NCI-H1694 (cell line): ENCODE results near the gene TIMM17B.

ENCODE experiments used
- DNase-seq: peaks from one replicate; lab custom pipeline; 2025; lab: John Stamatoyannopoulos, UW

The TIMM17B gene

DNA sequence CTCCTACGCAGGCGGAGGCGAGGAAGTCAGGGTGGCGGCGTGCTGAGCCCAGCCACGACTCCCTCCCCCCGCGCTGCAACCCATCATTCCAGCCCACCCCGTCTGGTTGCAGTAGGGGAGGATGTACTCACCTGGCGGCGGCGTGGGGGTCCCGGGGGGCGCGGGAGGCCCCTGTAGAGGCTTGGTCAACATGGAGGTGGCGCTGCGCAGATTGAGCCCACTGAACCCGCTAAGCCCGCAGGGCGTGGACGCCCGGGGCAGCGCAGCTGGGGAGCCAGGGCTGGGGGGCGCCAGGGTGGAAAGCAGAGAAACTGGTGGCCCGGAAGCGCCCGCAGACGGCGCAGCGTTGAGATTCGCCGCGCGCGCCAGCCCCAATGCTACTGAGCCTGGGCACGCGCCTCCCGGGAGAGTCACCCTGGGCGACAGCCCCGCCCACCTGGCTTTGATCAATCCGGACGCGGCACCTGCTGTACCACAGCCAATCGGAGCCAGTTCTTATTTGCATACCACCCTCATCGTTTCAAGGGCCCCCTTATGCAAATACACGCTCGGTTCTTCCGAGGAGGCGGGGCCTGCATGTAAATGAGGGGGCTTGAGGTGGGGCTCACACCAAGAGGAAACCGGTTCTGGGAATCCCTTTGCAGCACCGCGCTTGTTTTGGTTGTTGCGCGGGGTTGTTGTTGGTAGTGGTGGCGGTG is 21.2 kb upstream of the TIMM17B start, which contains the start of gene PIM2:
Gene PIM2 (minus strand): TSS at position 382 of the 698 bp plus-strand sequence. CDS start 190 bp downstream, at position 192.
- peak; percentile 93 for DNase-seq

- no peak for DNase-seq
Measured at GRCh38 chrX:48918301-48918642, 20.7 kb upstream of the TIMM17B start.

DNA sequence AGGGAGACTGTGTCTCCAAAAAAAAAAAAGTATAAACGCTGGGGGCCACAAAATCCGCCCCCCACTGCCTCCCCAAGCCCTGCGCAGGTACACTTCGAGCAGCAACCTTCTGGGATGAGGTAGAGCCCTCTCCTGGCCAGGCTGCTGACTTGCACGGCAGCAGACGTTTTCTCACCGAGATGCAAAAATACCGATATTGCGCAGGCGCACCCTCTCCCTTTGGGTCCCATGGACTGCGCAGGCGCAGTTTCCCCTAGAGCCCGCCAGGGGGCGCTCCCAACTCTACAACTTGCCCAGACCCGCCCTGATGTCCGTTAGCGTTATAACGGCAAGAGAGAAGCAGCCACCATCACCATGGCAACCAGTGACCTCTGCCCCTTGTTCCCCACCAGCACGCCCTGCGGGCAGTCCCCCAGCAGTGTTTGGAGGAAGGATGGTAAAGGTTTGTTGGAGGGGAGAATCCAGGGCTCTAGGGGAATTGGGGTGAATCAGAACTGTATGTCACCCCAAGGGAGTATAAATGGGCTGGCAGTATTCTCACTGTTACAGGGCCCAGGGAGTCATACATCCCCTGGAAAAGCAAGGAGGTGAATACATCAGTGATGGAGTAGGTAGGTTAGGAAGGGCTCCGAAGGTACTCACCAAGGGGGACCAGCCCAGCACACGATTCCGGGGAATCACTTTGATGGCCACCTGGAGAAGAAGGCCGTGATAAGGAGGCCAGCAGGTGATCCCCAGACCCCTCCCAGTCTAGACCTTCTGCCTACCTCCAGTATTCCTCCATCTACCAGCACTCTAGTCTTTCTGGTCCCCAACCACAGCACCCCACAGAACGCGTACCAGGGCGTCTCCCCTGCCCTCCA is 19.8 kb upstream of the TIMM17B start:
- DNase-seq, result peak; percentile 90

DNA sequence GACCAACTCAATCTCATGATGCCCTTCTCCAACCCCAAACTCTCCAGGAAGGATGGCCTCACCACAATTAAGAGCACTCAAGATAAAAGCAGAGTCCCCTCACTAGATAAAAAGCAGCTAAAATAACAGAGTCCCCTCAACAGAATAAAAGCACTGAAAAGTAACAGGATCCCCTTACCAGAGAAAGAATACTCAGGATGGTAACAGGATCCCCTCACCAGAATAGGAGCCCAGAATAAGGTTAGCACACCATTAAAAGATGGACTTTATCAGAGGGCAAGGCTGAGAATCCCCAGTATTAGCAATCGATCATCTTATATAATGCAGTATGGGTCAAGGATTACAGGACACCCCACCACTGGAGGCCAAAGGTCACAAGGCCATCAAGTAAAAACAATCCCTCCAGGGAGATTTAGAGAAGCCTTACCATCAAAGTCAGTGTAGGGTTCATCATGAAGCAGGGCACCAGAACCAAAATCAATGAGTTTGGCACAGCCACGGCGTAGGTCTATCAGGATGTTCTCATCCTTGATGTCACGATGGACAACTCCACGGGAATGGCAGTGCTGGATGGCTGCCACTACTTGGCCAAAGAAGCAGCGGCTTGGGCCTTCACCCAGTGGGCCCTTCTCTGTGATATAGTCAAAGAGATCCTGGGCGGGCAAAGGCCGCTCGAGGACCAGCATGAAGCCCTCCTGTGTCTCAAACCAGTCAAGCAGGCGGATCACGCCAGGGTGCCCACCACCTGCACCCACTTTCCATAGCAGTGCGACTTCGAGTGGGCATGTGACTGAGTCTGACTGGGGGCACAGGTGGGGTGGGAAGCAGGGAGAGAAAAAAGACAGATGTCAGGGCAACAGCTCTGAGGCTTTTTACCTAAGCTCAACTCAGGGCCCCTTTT is 17.3 kb upstream of the TIMM17B start:
- DNase-seq, result no peak

DNA sequence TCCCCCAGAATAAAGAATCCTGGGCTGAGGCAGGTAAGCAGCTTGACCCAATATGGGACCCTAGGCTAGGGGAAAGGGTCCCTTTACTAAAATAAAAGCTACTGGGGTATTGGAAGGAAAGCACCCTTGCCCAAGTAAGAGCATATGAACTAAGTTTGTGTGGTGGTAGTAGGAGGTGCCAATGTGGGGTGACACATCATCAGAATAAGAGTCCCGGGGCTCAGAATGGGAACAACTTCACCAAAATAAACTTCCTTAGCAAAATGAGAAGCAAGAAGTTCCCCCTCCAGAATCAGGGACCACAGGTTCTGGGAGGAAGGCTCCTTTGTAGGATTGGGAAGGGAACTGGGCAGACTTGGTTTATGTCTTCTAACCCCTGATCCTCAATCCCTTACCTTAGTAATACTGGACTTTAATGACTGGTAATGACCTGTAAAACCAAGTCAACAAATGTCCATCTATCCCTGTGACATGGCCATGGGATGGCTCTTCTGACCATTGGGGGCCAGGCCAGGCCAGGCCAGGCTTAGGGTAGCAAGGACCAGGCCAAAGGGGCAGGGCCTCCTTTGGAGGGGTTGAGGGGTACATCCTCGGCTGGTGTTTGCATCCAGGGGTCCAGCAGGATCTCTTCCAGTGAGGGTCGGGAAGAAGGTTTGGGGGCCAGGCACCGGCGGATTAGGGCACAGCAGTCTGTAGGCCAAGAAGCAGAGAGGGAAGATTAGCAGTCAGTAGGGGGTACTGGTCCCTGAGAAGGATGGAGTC is 16.2 kb upstream of the TIMM17B start:
- no peak for DNase-seq

DNA sequence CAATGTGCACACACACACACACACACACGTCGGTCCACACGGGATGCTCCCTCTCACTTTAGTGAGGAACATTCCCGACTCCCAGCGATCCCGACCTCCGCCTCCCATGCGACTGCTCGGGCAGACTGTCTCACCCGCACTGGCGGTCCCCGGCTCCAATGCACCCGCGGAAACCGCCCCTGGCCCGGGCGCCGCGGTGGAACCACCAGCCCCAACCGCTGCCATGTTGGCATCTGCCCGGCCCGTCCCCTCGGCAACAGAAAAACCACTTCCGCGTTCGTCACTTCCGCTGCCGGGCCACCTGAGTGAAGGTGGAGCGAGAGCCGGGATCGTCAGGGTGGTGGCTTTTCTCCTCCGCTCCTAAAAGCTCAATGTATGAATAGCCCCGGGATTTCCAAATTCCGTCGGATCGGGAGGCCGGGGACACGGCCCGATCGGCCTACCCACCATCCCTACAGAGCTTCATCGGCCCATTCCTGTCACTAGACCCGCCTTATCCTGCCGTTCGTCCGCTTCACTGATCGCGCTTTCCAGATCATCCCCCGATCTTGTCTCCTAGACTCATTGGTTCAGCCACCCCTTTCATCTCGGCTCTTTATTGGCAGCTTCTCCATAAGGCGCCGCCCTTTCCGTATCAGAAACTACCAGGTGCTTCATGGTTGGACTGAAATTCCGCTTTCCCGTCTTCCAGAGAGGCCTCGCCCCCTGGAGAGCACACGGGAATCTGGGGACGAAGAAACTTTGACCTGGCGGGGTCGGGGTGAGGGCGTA is 14.0 kb upstream of the TIMM17B start, which contains the start of gene SLC35A2:
Gene SLC35A2 (minus strand): TSS at position 235 of the 771 bp plus-strand sequence. CDS start 10 bp downstream, at position 225.
- DNase-seq, result peak; percentile 80

- no peak for DNase-seq
Measured at GRCh38 chrX:48910926-48911411, 13.4 kb upstream of the TIMM17B start.

DNA sequence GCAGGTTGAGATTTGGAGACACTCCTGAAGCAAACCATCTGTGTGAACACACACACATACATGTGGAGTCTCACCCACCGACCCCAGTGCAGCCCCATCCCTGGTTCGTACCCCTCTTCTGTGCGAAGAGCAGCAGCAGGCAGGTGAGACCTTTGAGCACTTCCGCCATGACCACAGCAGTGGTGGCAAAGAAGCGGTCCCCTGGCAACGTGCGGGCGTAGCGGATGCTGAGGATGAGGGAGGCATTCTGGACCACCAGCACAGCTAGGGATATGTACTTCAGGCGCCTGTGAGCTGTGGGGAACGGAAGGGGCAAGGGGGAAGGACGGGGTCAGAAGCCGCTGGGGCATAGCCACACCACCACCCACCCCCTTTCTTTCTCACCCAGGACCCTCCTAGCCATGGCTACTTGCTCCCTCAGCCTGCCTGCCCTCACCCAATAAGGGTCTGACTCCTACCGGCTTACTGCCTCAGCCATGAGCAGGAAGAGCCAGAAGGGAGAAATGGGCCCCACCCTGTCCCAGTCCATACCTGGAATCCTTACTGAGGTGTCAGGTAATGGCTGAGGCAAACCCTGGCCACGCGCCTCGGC is 12.2 kb upstream of the TIMM17B start:
- DNase-seq, result no peak

DNA sequence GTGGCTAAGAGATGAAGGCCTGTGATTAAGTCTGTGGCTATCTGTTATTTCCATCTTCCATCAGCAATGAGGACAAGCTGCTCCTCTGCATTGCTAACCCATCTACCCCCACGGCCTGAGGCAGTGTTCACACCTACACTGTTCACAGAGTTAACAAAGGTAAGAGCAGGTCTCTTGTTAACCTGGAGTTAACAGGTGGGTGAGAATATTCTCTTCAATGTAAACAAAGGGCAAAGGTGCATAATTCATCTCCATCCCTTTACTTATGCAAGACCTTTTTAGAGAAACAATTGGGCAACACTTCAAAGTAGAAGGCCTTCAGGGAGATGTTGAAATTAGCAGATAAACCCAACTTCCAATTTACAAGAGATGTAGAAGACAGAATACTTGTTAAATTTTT is 11.0 kb upstream of the TIMM17B start:
- no peak for DNase-seq

GRCh38 chrX:48905090-48905790 is 7.7 kb upstream of the TIMM17B start:
- no peak for DNase-seq

- DNase-seq, result no peak
Measured at GRCh38 chrX:48904626-48905025, 7.1 kb upstream of the TIMM17B start.

DNA sequence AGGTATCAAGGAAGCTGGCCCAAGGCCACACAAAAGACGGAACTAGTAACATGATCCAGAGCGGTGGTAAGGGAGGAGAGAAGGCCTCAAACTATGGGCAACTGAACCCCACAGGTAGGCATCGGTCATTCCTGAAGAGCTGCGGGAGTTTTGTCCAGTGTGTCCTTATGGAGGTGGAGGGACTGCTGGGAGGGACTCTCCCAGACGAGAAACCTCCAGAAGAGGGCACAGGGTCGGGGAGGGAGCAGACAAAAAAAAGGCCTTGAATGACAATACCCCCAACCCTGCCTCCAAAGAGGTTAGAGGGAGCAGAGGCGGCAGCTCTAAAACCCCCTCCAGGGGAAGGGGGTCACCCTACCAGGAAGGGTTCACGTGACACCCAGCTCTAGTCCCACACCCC is 6.6 kb upstream of the TIMM17B start:
- DNase-seq, result no peak

- no peak for DNase-seq
Measured at GRCh38 chrX:48903290-48903689, 5.7 kb upstream of the TIMM17B start.

GRCh38 chrX:48902776-48903175 is 5.2 kb upstream of the TIMM17B start:
- no peak for DNase-seq

DNA sequence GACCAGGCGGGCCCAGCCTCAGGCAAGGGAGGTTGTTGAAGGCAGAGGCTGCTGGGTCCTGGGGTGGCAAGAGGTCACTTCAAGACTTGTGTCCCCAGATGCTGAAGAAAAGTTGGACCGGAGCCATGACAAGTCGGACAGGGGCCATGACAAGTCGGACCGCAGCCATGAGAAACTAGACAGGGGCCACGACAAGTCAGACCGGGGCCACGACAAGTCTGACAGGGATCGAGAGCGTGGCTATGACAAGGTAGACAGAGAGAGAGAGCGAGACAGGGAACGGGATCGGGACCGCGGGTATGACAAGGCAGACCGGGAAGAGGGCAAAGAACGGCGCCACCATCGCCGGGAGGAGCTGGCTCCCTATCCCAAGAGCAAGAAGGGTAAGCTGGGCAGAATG is 4.6 kb upstream of the TIMM17B start:
- DNase-seq, result no peak

GRCh38 chrX:48901069-48901468 is 3.5 kb upstream of the TIMM17B start:
- DNase-seq, result no peak

DNA sequence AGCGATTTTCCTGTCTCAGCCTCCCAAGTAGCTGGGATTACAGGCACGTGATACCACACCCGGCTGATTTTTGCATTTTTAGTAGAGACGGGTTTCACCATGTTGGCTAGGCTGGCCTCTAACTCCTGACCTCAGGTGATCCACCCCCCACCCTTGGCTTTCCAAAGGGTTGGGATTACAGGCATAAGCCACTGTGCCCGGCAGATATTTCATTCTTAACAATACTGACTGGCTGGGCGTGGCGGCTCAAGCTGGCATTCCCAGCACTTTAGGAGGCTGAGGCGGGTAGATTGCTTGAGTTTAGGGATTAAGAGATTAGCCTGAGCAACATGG is 1.5 kb upstream of the TIMM17B start:
- no peak for DNase-seq

DNA sequence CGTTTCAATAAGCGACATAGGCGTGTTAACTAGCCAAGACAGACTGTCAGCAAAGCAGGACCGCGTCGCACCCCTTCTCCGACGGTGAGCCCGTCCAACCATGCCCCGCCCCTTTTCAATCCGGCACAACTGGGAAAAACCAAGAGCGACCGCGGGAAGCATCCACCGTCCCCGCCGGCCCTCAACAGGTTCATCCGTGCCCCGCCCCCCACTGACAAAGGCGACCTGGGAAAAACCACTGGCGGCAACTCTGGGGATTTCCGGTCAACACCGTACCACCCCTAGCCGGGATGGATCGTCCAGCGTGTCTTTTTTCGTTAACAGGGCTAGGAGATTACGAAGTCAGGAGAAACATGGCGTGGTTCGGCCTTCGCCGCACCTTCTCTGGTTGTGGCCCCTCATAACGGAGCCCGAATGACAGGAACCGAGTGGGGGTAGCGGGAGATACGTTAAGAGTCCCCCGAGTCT is 377 bp downstream of the TIMM17B start:
- peak; percentile 61 for DNase-seq

DNA sequence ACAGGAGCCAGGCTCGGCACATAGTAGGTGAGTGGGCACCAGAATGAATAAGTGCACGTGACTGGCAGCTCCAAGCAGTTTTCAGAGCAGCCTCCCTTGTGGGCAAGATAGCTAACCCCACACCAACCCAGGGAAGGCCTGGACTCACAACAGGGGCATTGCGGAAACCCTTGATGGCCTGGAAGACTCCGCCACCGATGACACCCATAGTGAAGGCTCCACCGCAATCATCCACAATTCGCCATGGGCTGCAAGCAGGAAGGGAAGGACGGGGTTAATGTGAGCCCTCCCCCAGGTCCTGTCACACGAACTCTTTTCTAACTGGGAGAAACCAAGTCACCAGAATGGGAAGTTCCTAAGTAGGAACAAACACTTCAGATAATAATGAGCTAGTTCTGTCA is 957 bp downstream of the TIMM17B start:
- no peak for DNase-seq
